Muscle of leg (tissue), 11 donors: ENCODE measurements around the gene SDR42E1. TPM values are rescaled to one million over a fixed set of nuclear protein-coding genes. Genes with fewer than 3 reads are reported as not detected.

Source experiments
- DNase-seq: peaks from one replicate; pipeline ENCODE4 v3.0.0; 2013
- H3K27ac ChIP-seq: one replicate; pipeline ENCODE4 v1.5.1; 2013; ENCODE audit warnings: mild to moderate bottlenecking, low read length, control low read depth
- H3K27me3 ChIP-seq: one replicate; pipeline ENCODE4 v1.6.1; 2013; ENCODE audit warnings: low read length; ENCODE audit not compliant: control insufficient read depth, insufficient read depth
- H3K36me3 ChIP-seq: one replicate; pipeline ENCODE4 v1.6.1; 2013; ENCODE audit warnings: low read length; ENCODE audit not compliant: control insufficient read depth, insufficient read depth
- H3K4me1 ChIP-seq: one replicate; pipeline ENCODE4 v1.6.1; 2013; ENCODE audit warnings: low read length; ENCODE audit not compliant: control insufficient read depth, insufficient read depth
- H3K4me3 ChIP-seq: one replicate; pipeline ENCODE4 v1.5.1; 2013; ENCODE audit warnings: low read length, control low read depth
- H3K9me3 ChIP-seq: replicated peaks from 2 replicates; pipeline ENCODE4 v1.6.1; 2013; ENCODE audit warnings: low read depth, low read length; ENCODE audit not compliant: control insufficient read depth
- WGBS: methylation state at CpG from one replicate; pipeline ENCODE4 v1.1.5; 2013; ENCODE audit warnings: missing lambda C conversion rate; ENCODE audit not compliant: insufficient coverage; 5-methylcytosine and 5-hydroxymethylcytosine counted together
- polyA plus RNA-seq, 8 donors: library from polyadenylated mRNA; unstranded; fragments of 120-200 nt; gene quantifications; one replicate each; pipeline versions ENCODE4 v1.2.1 to v1.2.3, GENCODE V29; 2013; ENCODE audit warnings: inconsistent platforms in 1 of 8, low replicate concordance in 1 of 8; ENCODE audit not compliant: insufficient read length in 8 of 8, insufficient read depth in 1 of 8
- total RNA-seq: library from RNA; stranded (reverse); fragments of 120-200 nt; gene quantifications from one replicate; pipeline ENCODE4 v1.2.4, GENCODE V29; 2013

Gene SDR42E1
- total and polyA plus RNA-seq, 9 donors: 0.15 to 2.2 (median 1.1) TPM

GRCh38 chr16:82049484-82049883 lies 38.2 kb upstream of the SDR42E1 start:
- H3K27ac ChIP-seq: no peak overlapping the region
- DNase-seq: no peak
- H3K27me3 ChIP-seq: no peaks in the 10 kb centered on the region
- no peak overlapping the region for H3K4me3 ChIP-seq
- no peaks in the 10 kb centered on the region for H3K9me3 ChIP-seq
- WGBS: no CpG with 5 or more reads among the region's 1 CpG
- no peaks in the 10 kb centered on the region for H3K36me3 ChIP-seq
- no peaks in the 10 kb centered on the region for H3K4me1 ChIP-seq

DNA sequence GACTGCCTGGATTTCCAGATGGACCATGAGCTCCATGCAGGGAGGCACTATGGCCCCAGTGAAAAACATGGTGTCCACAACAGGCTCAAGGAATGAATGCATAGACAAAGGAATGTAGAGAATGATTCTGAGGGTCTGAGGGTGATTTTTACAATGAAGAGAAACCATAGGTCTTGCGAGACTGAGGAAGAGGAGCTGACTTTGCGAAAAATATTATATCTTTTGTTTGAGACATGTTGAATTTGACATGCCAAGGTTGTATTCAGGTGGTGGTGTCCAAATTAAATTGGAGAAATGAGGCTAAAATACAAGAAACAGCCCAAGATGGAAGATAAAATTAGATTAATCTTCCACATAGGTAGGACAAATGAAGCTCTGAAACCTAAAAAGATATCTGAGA lies 36.5 kb upstream of the SDR42E1 start:
- DNase-seq: no peak
- 94% methylated on average over 2 of the region's 2 CpGs for WGBS
- H3K27me3 ChIP-seq: no peaks in the 10 kb centered on the region

GRCh38 chr16:82047374-82047773 lies 36.1 kb upstream of the SDR42E1 start:
- 100% methylated on average over 1 of the region's 2 CpGs for WGBS
- H3K4me1 ChIP-seq: no peaks in the 10 kb centered on the region
- H3K36me3 ChIP-seq: no peaks in the 10 kb centered on the region
- H3K9me3 ChIP-seq: no peaks in the 10 kb centered on the region
- DNase-seq: no peak
- no peaks in the 10 kb centered on the region for H3K27me3 ChIP-seq
- no peak overlapping the region for H3K4me3 ChIP-seq
- no peak overlapping the region for H3K27ac ChIP-seq

More for the DNA sequence above, 36.5 kb upstream of the SDR42E1 start:
- H3K36me3 ChIP-seq: no peaks in the 10 kb centered on the region
- H3K4me1 ChIP-seq: no peaks in the 10 kb centered on the region
- no peaks in the 10 kb centered on the region for H3K9me3 ChIP-seq
- no peak overlapping the region for H3K27ac ChIP-seq
- no peak overlapping the region for H3K4me3 ChIP-seq

- Histone ChIP-seq H3K9me3 (no peaks in the 10 kb centered on the region), H3K36me3 (no peaks in the 10 kb centered on the region), H3K4me1 (no peaks in the 10 kb centered on the region), H3K27ac (no peak overlapping the region), H3K27me3 (no peaks in the 10 kb centered on the region), H3K4me3 (no peak overlapping the region)
- WGBS: 100% methylated on average over 1 of the region's 2 CpGs
- no peak for DNase-seq
Observed at GRCh38 chr16:82046941-82047340, 35.7 kb upstream of the SDR42E1 start.

DNA sequence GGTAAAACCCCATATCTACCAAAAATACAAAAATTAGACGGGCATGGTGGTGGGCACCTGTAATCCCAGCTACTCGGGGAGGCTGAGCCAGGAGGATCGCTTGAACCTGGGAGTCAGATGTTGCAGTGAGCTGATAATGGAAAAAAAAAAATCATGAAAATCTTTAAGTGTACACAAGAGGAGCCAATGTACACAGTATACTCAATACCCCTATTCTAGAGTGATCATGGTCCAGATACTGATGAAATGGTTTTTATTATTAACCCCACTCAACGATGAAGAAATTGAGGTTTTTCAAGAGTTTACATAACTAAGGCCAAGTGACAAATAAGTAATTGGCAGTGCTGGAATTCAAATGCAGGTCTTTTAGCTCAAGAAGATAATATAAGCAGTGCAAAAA lies 35.3 kb upstream of the SDR42E1 start:
- H3K4me3 ChIP-seq: no peak overlapping the region
- no peaks in the 10 kb centered on the region for H3K4me1 ChIP-seq
- no peaks in the 10 kb centered on the region for H3K36me3 ChIP-seq
- H3K27me3 ChIP-seq: no peaks in the 10 kb centered on the region
- no peak overlapping the region for H3K27ac ChIP-seq
- WGBS: no CpG with 5 or more reads among the region's 4 CpGs
- DNase-seq: no peak
- no peaks in the 10 kb centered on the region for H3K9me3 ChIP-seq

- no peaks in the 10 kb centered on the region for H3K4me1 ChIP-seq
- no peak overlapping the region for H3K27ac ChIP-seq
- 71% methylated on average over 1 of the region's 2 CpGs for WGBS
- DNase-seq: no peak
- no peaks in the 10 kb centered on the region for H3K27me3 ChIP-seq
- no peak overlapping the region for H3K4me3 ChIP-seq
- no peaks in the 10 kb centered on the region for H3K9me3 ChIP-seq
- no peaks in the 10 kb centered on the region for H3K36me3 ChIP-seq
Observed at GRCh38 chr16:82045465-82045864, 34.2 kb upstream of the SDR42E1 start.

DNA sequence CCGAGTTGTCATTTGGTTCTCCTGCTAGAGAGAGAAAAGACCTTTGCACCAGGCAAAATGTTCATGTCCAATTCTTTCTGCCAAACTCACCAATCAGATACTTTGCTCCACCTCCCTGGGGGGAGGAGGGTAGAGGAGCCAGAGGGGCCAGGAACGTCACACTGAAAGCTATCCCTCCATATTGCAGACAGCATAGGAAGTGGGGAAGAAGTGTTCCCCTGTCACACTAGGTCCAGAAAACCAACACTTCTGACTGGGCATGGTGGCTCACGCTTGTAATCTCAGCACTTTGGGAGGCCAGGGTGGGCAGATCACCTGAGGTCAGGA lies 33.3 kb upstream of the SDR42E1 start:
- Histone ChIP-seq H3K4me1 (no peaks in the 10 kb centered on the region), H3K9me3 (no peaks in the 10 kb centered on the region), H3K36me3 (no peaks in the 10 kb centered on the region), H3K27me3 (no peaks in the 10 kb centered on the region), H3K27ac (no peak overlapping the region), H3K4me3 (no peak overlapping the region)
- WGBS: no CpG with 5 or more reads among the region's 3 CpGs
- no peak for DNase-seq

- H3K27me3 ChIP-seq: no peaks in the 10 kb centered on the region
- WGBS: 27% methylated on average over 2 of the region's 6 CpGs
- no peaks in the 10 kb centered on the region for H3K36me3 ChIP-seq
- no peaks in the 10 kb centered on the region for H3K9me3 ChIP-seq
- H3K4me3 ChIP-seq: no peak overlapping the region
- no peak overlapping the region for H3K27ac ChIP-seq
- no peak for DNase-seq
- H3K4me1 ChIP-seq: no peaks in the 10 kb centered on the region
Observed at GRCh38 chr16:82043680-82044584, 32.7 kb upstream of the SDR42E1 start.

GRCh38 chr16:82042846-82043245 lies 31.6 kb upstream of the SDR42E1 start:
- Histone ChIP-seq H3K4me3 (no peak overlapping the region), H3K4me1 (no peaks in the 10 kb centered on the region), H3K27ac (no peak overlapping the region), H3K36me3 (no peaks in the 10 kb centered on the region), H3K9me3 (no peaks in the 10 kb centered on the region), H3K27me3 (no peaks in the 10 kb centered on the region)
- 80% methylated on average over 1 of the region's 2 CpGs for WGBS
- no peak for DNase-seq

GRCh38 chr16:82042144-82042543 lies 30.9 kb upstream of the SDR42E1 start:
- H3K27ac ChIP-seq: no peak overlapping the region
- 88% methylated on average over 6 of the region's 8 CpGs for WGBS
- no peaks in the 10 kb centered on the region for H3K9me3 ChIP-seq
- no peak overlapping the region for H3K4me3 ChIP-seq
- H3K27me3 ChIP-seq: no peaks in the 10 kb centered on the region
- DNase-seq: no peak
- no peaks in the 10 kb centered on the region for H3K4me1 ChIP-seq
- no peaks in the 10 kb centered on the region for H3K36me3 ChIP-seq

DNA sequence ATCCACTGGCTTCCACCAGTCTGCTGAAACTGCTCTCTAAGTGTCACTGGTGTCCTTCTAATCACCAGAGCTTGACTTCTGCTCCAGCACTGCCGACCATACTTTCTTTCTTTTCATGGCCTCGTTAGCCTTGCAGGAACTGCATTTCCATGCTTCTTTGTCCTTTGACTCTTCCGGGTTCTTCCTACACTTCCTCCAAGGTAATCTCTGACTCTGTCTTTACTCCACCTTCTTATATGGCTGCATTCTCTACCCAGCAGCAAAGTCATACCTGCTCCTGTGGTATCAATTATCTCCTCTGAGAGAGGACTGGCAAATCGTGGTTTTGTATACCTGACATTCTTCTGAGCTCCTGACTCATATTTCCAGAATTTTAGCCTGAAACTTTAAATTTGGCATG lies 30.3 kb upstream of the SDR42E1 start:
- Histone ChIP-seq H3K36me3 (no peaks in the 10 kb centered on the region), H3K4me1 (no peaks in the 10 kb centered on the region), H3K27me3 (no peaks in the 10 kb centered on the region), H3K9me3 (no peaks in the 10 kb centered on the region), H3K27ac (no peak overlapping the region), H3K4me3 (no peak overlapping the region)
- 69% methylated on average over 3 of the region's 4 CpGs for WGBS
- DNase-seq: no peak
